ENCODE data around the gene IQGAP1. TPM values are rescaled to one million over a fixed set of nuclear protein-coding genes. Genes with fewer than 3 reads are reported as not detected.

IQGAP1 gene
- total and polyA plus RNA-seq, 11 donors: 18.9 to 115 (median 36.1) TPM

GRCh38 chr15:90451053-90451850, 63.2 kb downstream of the IQGAP1 start:
- Histone ChIP-seq H3K27ac (no peak overlapping the region), H3K4me1 (peaks cover 0 to 2% (median 0%) of the 10 kb centered on the region in 12 donors), H3K4me3 (no peak overlapping the region), H3K9me3 (no peaks in the 10 kb centered on the region), H3K27me3 (no peaks in the 10 kb centered on the region), H3K36me3 (peaks cover 0 to 100% (median 95%) of the 10 kb centered on the region in 9 donors)
- TF ChIP-seq CTCF (IDR thresholded peaks at IDR 0.05): no peak
- no peak for TF ChIP-seq POLR2A (IDR thresholded peaks at IDR 0.05)
- no peak for DNase-seq
- ATAC-seq: no peak
- intact Hi-C loops (cut with DNase I): no loop called here
- WGBS, 4 donors: 92 to 95% (median 93%) methylated on average over 5 of the region's 5 CpGs

- TF ChIP-seq POLR2A (IDR thresholded peaks at IDR 0.05): no peak
- TF ChIP-seq CTCF (IDR thresholded peaks at IDR 0.05): no peak
- peaks cover 0 to 26% (median 21%) of the 10 kb centered on the region in 12 donors for H3K4me1 ChIP-seq
- ATAC-seq: no peak
- H3K27ac ChIP-seq: no peak overlapping the region
- H3K9me3 ChIP-seq: no peaks in the 10 kb centered on the region
- H3K27me3 ChIP-seq: no peaks in the 10 kb centered on the region
- intact Hi-C loops (cut with DNase I): loop anchor here in 1 of 10 donors (5.0 kb wide), 1 partner anchor 34 kb away; no protein-coding TSS in a partner anchor
- H3K36me3 ChIP-seq: peaks cover 0 to 97% (median 83%) of the 10 kb centered on the region in 9 donors
- no peak for DNase-seq
- no peak overlapping the region for H3K4me3 ChIP-seq
- 94 to 97% (median 96%) methylated on average over 5 of the region's 5 CpGs for WGBS, 4 donors
These were observed 68.2 kb downstream of the IQGAP1 start for GRCh38 chr15:90456236-90456635.

- ATAC-seq (no peak), DNase-seq (no peak)
- peaks cover 0 to 40% (median 29%) of the 10 kb centered on the region in 12 donors for H3K4me1 ChIP-seq
- no peaks in the 10 kb centered on the region for H3K27me3 ChIP-seq
- peak overlapping the region in 3 of 12 donors; percentile 17 to 76 (median 67) for H3K27ac ChIP-seq
- no peak for TF ChIP-seq POLR2A (IDR thresholded peaks at IDR 0.05)
- TF ChIP-seq CTCF (IDR thresholded peaks at IDR 0.05): no peak
- intact Hi-C loops (cut with DNase I): loop anchor here in 1 of 10 donors (5.0 kb wide), 1 partner anchor 36 kb away; no protein-coding TSS in a partner anchor
- 82 to 86% (median 84%) methylated on average over 4 of the region's 4 CpGs for WGBS, 4 donors
- H3K9me3 ChIP-seq: no peaks in the 10 kb centered on the region
- peaks cover 0 to 96% (median 65%) of the 10 kb centered on the region in 9 donors for H3K36me3 ChIP-seq
- H3K4me3 ChIP-seq: no peak overlapping the region
These were observed 70.0 kb downstream of the IQGAP1 start for GRCh38 chr15:90458061-90458460.

GRCh38 chr15:90459368-90459767, 71.3 kb downstream of the IQGAP1 start:
- peak in 1 of 4 donors; percentile 44 for ATAC-seq
- DNase-seq: peak in 1 of 5 donors; percentile 15
- intact Hi-C loops (cut with DNase I): loop anchor here in 1 of 10 donors (5.0 kb wide), 1 partner anchor 37 kb away; no protein-coding TSS in a partner anchor
- H3K27me3 ChIP-seq: no peaks in the 10 kb centered on the region
- H3K36me3 ChIP-seq: peaks cover 0 to 95% (median 51%) of the 10 kb centered on the region in 9 donors
- H3K4me3 ChIP-seq: no peak overlapping the region
- WGBS, 4 donors: 43 to 65% (median 52%) methylated on average over 4 of the region's 4 CpGs
- H3K27ac ChIP-seq: peak overlapping the region in 11 of 12 donors; percentile 3 to 76 (median 49)
- no peaks in the 10 kb centered on the region for H3K9me3 ChIP-seq
- H3K4me1 ChIP-seq: peaks cover 0 to 52% (median 41%) of the 10 kb centered on the region in 12 donors
- TF ChIP-seq CTCF (IDR thresholded peaks at IDR 0.05): no peak
- TF ChIP-seq POLR2A (IDR thresholded peaks at IDR 0.05): no peak
